ENCODE data around the gene DNAAF2. TPM values are rescaled to one million over a fixed set of nuclear protein-coding genes. Genes with fewer than 3 reads are reported as not detected.

The DNAAF2 gene
- total and polyA plus RNA-seq, 2 of the 13 experiments (the other 11 are each of a cell fraction or from before 2014, with no cell fraction given): 6.1 to 13.6 TPM

- TF ChIP-seq THAP9 (CRISPR knock-in tag; IDR thresholded peaks at IDR 0.05; ENCODE audit: borderline replicate concordance): peak; percentile 97
- peak; percentile 46; the same call in 1 of the 2 replicates for TF ChIP-seq ZSCAN5A (CRISPR knock-in tag; IDR thresholded peaks at IDR 0.05; ENCODE audit: borderline replicate concordance)
- no peak for TF ChIP-seq EHMT2 (IDR thresholded peaks at IDR 0.05; ENCODE audit: borderline replicate concordance, low read depth, low read length)
- TF ChIP-seq ZMYM3 (CRISPR knock-in tag; IDR thresholded peaks at IDR 0.05): peak; percentile 76
- TF ChIP-seq ZNF367 (CRISPR knock-in tag; IDR thresholded peaks at IDR 0.05; ENCODE audit: borderline replicate concordance): no peak
- TF ChIP-seq FOXP4 (CRISPR knock-in tag; IDR thresholded peaks at IDR 0.05): peak; percentile 57; the same call in 1 of the 2 replicates
- peak; percentile 75; the same call in 1 of the 2 replicates for TF ChIP-seq SRY (CRISPR knock-in tag; IDR thresholded peaks at IDR 0.05)
- TF ChIP-seq KAT8 (CRISPR knock-in tag; IDR thresholded peaks at IDR 0.05): peak; percentile 59; the same call in 1 of the 2 replicates
- TF ChIP-seq PHF5A (CRISPR knock-in tag; IDR thresholded peaks at IDR 0.05; ENCODE audit: low read depth, unreplicated experiment): peak; percentile 8
- peak; percentile 63 for TF ChIP-seq ZNF331 (CRISPR knock-in tag; IDR thresholded peaks at IDR 0.05)
- peak; percentile 9; the same call in 1 of the 2 replicates for TF ChIP-seq MIXL1 (CRISPR knock-in tag; IDR thresholded peaks at IDR 0.05)
- peak; percentile 100 for TF ChIP-seq ZNF460 (CRISPR knock-in tag; IDR thresholded peaks at IDR 0.05; ENCODE audit: borderline replicate concordance)
- TF ChIP-seq ELF3 (CRISPR knock-in tag; IDR thresholded peaks at IDR 0.05): 0 out of 2 replicates have a peak, but pooled peaks have one; percentile 23
- TF ChIP-seq ZNF468 (CRISPR knock-in tag; IDR thresholded peaks at IDR 0.05): no peak
- no peak for TF ChIP-seq MAZ (IDR thresholded peaks at IDR 0.05; ENCODE audit: borderline replicate concordance, low read depth, low read length)
- peak; percentile 70 for TF ChIP-seq MAZ (CRISPR knock-in tag; IDR thresholded peaks at IDR 0.05; ENCODE audit: low read depth)
- peak; percentile 17; the same call in 1 of the 2 replicates for TF ChIP-seq ZNF280B (CRISPR knock-in tag; IDR thresholded peaks at IDR 0.05; ENCODE audit: borderline replicate concordance)
- no peak for TF ChIP-seq ZNF570 (CRISPR knock-in tag; IDR thresholded peaks at IDR 0.05; ENCODE audit: borderline replicate concordance)
- no peak for TF ChIP-seq PLSCR1 (CRISPR knock-in tag; IDR thresholded peaks at IDR 0.05; ENCODE audit: borderline replicate concordance)
- TF ChIP-seq GTF2F1 (IDR thresholded peaks at IDR 0.05; ENCODE audit: low read length): peak; percentile 46; the same call in 1 of the 2 replicates
Observed at GRCh38 chr14:49585803-49586672, 49.0 kb downstream of the DNAAF2 start, which contains the start of gene RPS29 (continued).
